Measurements from ENCODE around the gene HYCC2.

DNA sequence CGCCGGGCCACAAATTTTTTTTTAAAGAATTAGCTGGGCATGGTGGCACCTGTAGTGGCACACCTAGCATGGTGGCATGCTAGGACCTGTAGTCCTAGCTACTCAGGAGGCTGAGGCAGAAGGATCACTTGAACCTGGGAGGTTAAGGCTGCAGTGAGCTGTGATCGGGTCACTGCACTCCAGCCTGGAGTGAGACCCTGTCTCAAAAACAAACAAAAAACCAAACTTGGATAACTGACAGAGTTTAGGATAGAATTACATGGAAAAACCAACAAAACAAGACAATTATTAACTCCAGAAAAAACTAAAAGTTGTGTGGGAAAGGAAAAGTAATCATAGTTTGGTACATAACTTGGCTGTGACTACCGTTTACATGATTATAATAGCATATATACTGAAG is 42.9 kb upstream of the HYCC2 start:
- TF ChIP-seq EZH2 (IDR thresholded peaks at IDR 0.05; ENCODE audit: borderline replicate concordance, insufficient read depth, low read length, poor library complexity, severe bottlenecking) (no peak), CTCF (IDR thresholded peaks at IDR 0.05; ENCODE audit: poor library complexity, severe bottlenecking) (no peak), RAD21 (conservative IDR thresholded peaks at IDR 0.05) (no peak), REST (IDR thresholded peaks at IDR 0.05; ENCODE audit: borderline replicate concordance) (no peak), TAF1 (IDR thresholded peaks at IDR 0.05; ENCODE audit: low read depth) (no peak)
